Natural killer cell treated with Interleukin-12 subunit alpha and Interleukin-12 subunit beta and Interleukin-15 and Interleukin-18, amount 100 ng/mL, for 72 hours (primary cell): Measurements from ENCODE around the gene DPP9. TPM values are rescaled to one million over a fixed set of nuclear protein-coding genes. Genes with fewer than 3 reads are reported as not detected.
"Not testable (repeated sequence)": the region's sequence is repeated elsewhere in the genome, so short reads cannot be mapped to it uniquely, and the experiment has no call there.

Experiments
- ATAC-seq, 2 donors: fragments of 150-1000 bp; cut with Tn5 transposase in 1 of 2; sonication (Bioruptor Pico), chemical (Tn5 transposase) in 1 of 2; 2 replicates each; pipeline ENCODE4 v1.10.0; 2021
- DNase-seq: peaks from one replicate; pipeline ENCODE4 v3.0.0; 2022; ENCODE audit warnings: low spot score
- H3K27ac Mint-ChIP-seq, 2 donors: 1 replicate in 1 of 2; 2 replicates in 1 of 2; pipeline ENCODE4 v1.8.0; 2022; ENCODE audit warnings: mixed read lengths in 2 of 2, mild to moderate bottlenecking in 1 of 2, moderate library complexity in 1 of 2
- H3K27me3 Mint-ChIP-seq, 2 donors: 1 replicate in 1 of 2; 2 replicates in 1 of 2; pipeline ENCODE4 v1.8.0; 2022; ENCODE audit warnings: mixed read lengths in 2 of 2
- H3K36me3 Mint-ChIP-seq: one replicate; pipeline ENCODE4 v1.8.0; 2022; ENCODE audit warnings: mixed read lengths
- H3K4me1 Mint-ChIP-seq, 2 donors: 1 replicate in 1 of 2; 2 replicates in 1 of 2; pipeline ENCODE4 v1.8.0; 2022; ENCODE audit warnings: low read depth in 2 of 2, mixed read lengths in 2 of 2, mild to moderate bottlenecking in 1 of 2
- H3K4me3 Mint-ChIP-seq: one replicate; pipeline ENCODE4 v1.8.0; 2022; ENCODE audit warnings: mixed read lengths
- H3K9me3 Mint-ChIP-seq: 2 replicates; pipeline ENCODE4 v1.8.0; 2022; ENCODE audit warnings: mixed read lengths
- total RNA-seq, 2 donors: library from RNA; stranded (reverse); gene quantifications; one replicate each; pipeline ENCODE4 v1.2.3, GENCODE V29; 2022

DPP9 gene
- total RNA-seq, 2 donors from 2014 or later = 125 to 175 TPM

GRCh38 chr19:4728871-4729270, 5.2 kb upstream of the DPP9 start:
- Mint-ChIP-seq H3K4me3 (no peak overlapping the region), H3K9me3 (no peaks in the 10 kb centered on the region), H3K27ac (no peak overlapping the region), H3K4me1 (peaks cover 13 to 25% of the 10 kb centered on the region in 2 donors), H3K27me3 (peaks cover 0 to 4% of the 10 kb centered on the region in 2 donors), H3K36me3 (no peaks in the 10 kb centered on the region)
- ATAC-seq (no peak), DNase-seq (no peak)

- H3K36me3 Mint-ChIP-seq = peaks cover 9% of the 10 kb centered on the region
- no peak for DNase-seq
- no peaks in the 10 kb centered on the region for H3K27me3 Mint-ChIP-seq
- peak; percentile 0 to 31 for ATAC-seq
- peaks cover 33 to 35% of the 10 kb centered on the region in 2 donors for H3K4me1 Mint-ChIP-seq
- H3K4me3 Mint-ChIP-seq = peak overlapping the region; percentile 98
- no peaks in the 10 kb centered on the region for H3K9me3 Mint-ChIP-seq
- peak overlapping the region; percentile 88 to 94 for H3K27ac Mint-ChIP-seq
Observed at GRCh38 chr19:4722671-4723594, 709 bp downstream of the DPP9 start.

GRCh38 chr19:4721196-4721595, 2.4 kb downstream of the DPP9 start:
- Mint-ChIP-seq H3K27ac (peak overlapping the region in 1 of 2 donors; percentile 94), H3K4me1 (peaks cover 35 to 37% of the 10 kb centered on the region in 2 donors), H3K4me3 (peak overlapping the region; percentile 98), H3K36me3 (peaks cover 9% of the 10 kb centered on the region), H3K27me3 (no peaks in the 10 kb centered on the region), H3K9me3 (no peaks in the 10 kb centered on the region)
- DNase-seq = no peak
- no peak for ATAC-seq

GRCh38 chr19:4720037-4720700, 3.5 kb downstream of the DPP9 start:
- no peak for DNase-seq
- no peak overlapping the region for H3K4me3 Mint-ChIP-seq
- peaks cover 35 to 37% of the 10 kb centered on the region in 2 donors for H3K4me1 Mint-ChIP-seq
- no peaks in the 10 kb centered on the region for H3K9me3 Mint-ChIP-seq
- H3K27me3 Mint-ChIP-seq = no peaks in the 10 kb centered on the region
- H3K27ac Mint-ChIP-seq = peak overlapping the region in 1 of 2 donors; percentile 41
- H3K36me3 Mint-ChIP-seq = peaks cover 9% of the 10 kb centered on the region
- ATAC-seq = no peak

GRCh38 chr19:4719499-4719866, 4.2 kb downstream of the DPP9 start:
- no peak overlapping the region for H3K4me3 Mint-ChIP-seq
- DNase-seq (no peak), ATAC-seq (no peak)
- no peak overlapping the region for H3K27ac Mint-ChIP-seq
- H3K4me1 Mint-ChIP-seq = peaks cover 31% of the 10 kb centered on the region in 2 donors
- H3K27me3 Mint-ChIP-seq = no peaks in the 10 kb centered on the region
- H3K36me3 Mint-ChIP-seq = peaks cover 14% of the 10 kb centered on the region
- H3K9me3 Mint-ChIP-seq = no peaks in the 10 kb centered on the region

GRCh38 chr19:4717966-4718701, 5.5 kb downstream of the DPP9 start:
- H3K4me3 Mint-ChIP-seq = no peak overlapping the region
- DNase-seq = no peak
- no peak for ATAC-seq
- no peaks in the 10 kb centered on the region for H3K9me3 Mint-ChIP-seq
- peaks cover 23 to 26% of the 10 kb centered on the region in 2 donors for H3K4me1 Mint-ChIP-seq
- no peaks in the 10 kb centered on the region for H3K27me3 Mint-ChIP-seq
- H3K36me3 Mint-ChIP-seq = peaks cover 15% of the 10 kb centered on the region
- no peak overlapping the region for H3K27ac Mint-ChIP-seq

GRCh38 chr19:4717191-4717965, 6.3 kb downstream of the DPP9 start:
- H3K36me3 Mint-ChIP-seq = peaks cover 12% of the 10 kb centered on the region
- no peak for DNase-seq
- no peak overlapping the region for H3K4me3 Mint-ChIP-seq
- H3K9me3 Mint-ChIP-seq = no peaks in the 10 kb centered on the region
- ATAC-seq = no peak
- H3K27ac Mint-ChIP-seq = no peak overlapping the region
- no peaks in the 10 kb centered on the region for H3K27me3 Mint-ChIP-seq
- peaks cover 18 to 19% of the 10 kb centered on the region in 2 donors for H3K4me1 Mint-ChIP-seq

GRCh38 chr19:4715529-4716221, 8.0 kb downstream of the DPP9 start:
- H3K27ac Mint-ChIP-seq = no peak overlapping the region
- no peak overlapping the region for H3K4me3 Mint-ChIP-seq
- ATAC-seq = no peak
- peaks cover 8% of the 10 kb centered on the region for H3K36me3 Mint-ChIP-seq
- DNase-seq = no peak
- H3K4me1 Mint-ChIP-seq = peaks cover 10 to 14% of the 10 kb centered on the region in 2 donors
- H3K27me3 Mint-ChIP-seq = no peaks in the 10 kb centered on the region
- H3K9me3 Mint-ChIP-seq = no peaks in the 10 kb centered on the region

GRCh38 chr19:4715178-4715528, 8.5 kb downstream of the DPP9 start:
- not testable (repeated sequence) for H3K9me3 Mint-ChIP-seq, H3K36me3 Mint-ChIP-seq, H3K27me3 Mint-ChIP-seq, DNase-seq, H3K4me3 Mint-ChIP-seq, H3K27ac Mint-ChIP-seq, ATAC-seq
- H3K4me1 Mint-ChIP-seq = peaks cover 10% of the 10 kb centered on the region in 2 donors

GRCh38 chr19:4714016-4714415, 9.6 kb downstream of the DPP9 start:
- Mint-ChIP-seq H3K4me1 (peaks cover 17% of the 10 kb centered on the region in 2 donors), H3K4me3 (no peak overlapping the region), H3K27me3 (no peaks in the 10 kb centered on the region), H3K9me3 (no peaks in the 10 kb centered on the region), H3K36me3 (peaks cover 8% of the 10 kb centered on the region), H3K27ac (no peak overlapping the region)
- ATAC-seq (no peak), DNase-seq (no peak)

- Mint-ChIP-seq H3K36me3 (peaks cover 8% of the 10 kb centered on the region), H3K9me3 (no peaks in the 10 kb centered on the region), H3K4me3 (no peak overlapping the region), H3K4me1 (peaks cover 20 to 23% of the 10 kb centered on the region in 2 donors), H3K27me3 (no peaks in the 10 kb centered on the region), H3K27ac (no peak overlapping the region)
- DNase-seq (no peak), ATAC-seq (no peak)
Observed at GRCh38 chr19:4713384-4713951, 10.2 kb downstream of the DPP9 start.

- H3K9me3 Mint-ChIP-seq = no peaks in the 10 kb centered on the region
- peaks cover 25 to 28% of the 10 kb centered on the region in 2 donors for H3K4me1 Mint-ChIP-seq
- H3K27me3 Mint-ChIP-seq = no peaks in the 10 kb centered on the region
- H3K27ac Mint-ChIP-seq = no peak overlapping the region
- ATAC-seq (no peak), DNase-seq (no peak)
- H3K36me3 Mint-ChIP-seq = peaks cover 8% of the 10 kb centered on the region
- no peak overlapping the region for H3K4me3 Mint-ChIP-seq
Observed at GRCh38 chr19:4712771-4713170, 10.9 kb downstream of the DPP9 start.
